ENCODE results near the gene CREB3L4.

GRCh38 chr1:153921080-153921802 lies 46.5 kb upstream of the CREB3L4 start:
- no peak for TF ChIP-seq FOSL1 (CRISPR knock-in tag; IDR thresholded peaks at IDR 0.05; ENCODE audit: borderline replicate concordance)
- no peak for TF ChIP-seq KLF16 (CRISPR knock-in tag; IDR thresholded peaks at IDR 0.05)
- TF ChIP-seq ZZZ3 (CRISPR knock-in tag; IDR thresholded peaks at IDR 0.05; ENCODE audit: borderline replicate concordance) = no peak
- no peak for TF ChIP-seq KDM1A (CRISPR knock-in tag; IDR thresholded peaks at IDR 0.05)
- no peak for TF ChIP-seq ZNF274 (CRISPR knock-in tag; IDR thresholded peaks at IDR 0.05)
- TF ChIP-seq CTCF (CRISPR knock-in tag; IDR thresholded peaks at IDR 0.05) = no peak
- TF ChIP-seq ZBTB20 (CRISPR knock-in tag; IDR thresholded peaks at IDR 0.05; ENCODE audit: borderline replicate concordance, low read depth) = no peak
- TF ChIP-seq ZNF629 (CRISPR knock-in tag; conservative IDR thresholded peaks at IDR 0.05) = no peak
- TF ChIP-seq HMG20A (CRISPR knock-in tag; IDR thresholded peaks at IDR 0.05; ENCODE audit: borderline replicate concordance) = no peak
- no peak for TF ChIP-seq ETS1 (CRISPR knock-in tag; IDR thresholded peaks at IDR 0.05)
- no peak for TF ChIP-seq MAZ (IDR thresholded peaks at IDR 0.05; ENCODE audit: borderline replicate concordance, low read depth, low read length)
- no peak for TF ChIP-seq MAZ (CRISPR knock-in tag; IDR thresholded peaks at IDR 0.05; ENCODE audit: low read depth)

Data from HepG2 (cell line).